H1 (cell line): ENCODE measurements around the gene BANF1. TPM values are rescaled to one million over a fixed set of nuclear protein-coding genes. Genes with fewer than 3 reads are reported as not detected.

ENCODE experiments used
- BCL11A ChIP-seq, 2 experiments: IDR thresholded peaks; one replicate each; pipeline ENCODE4 v1.6.1; 2011; ENCODE audit warnings: low read depth in 2 of 2, low read length in 2 of 2, mild to moderate bottlenecking in 2 of 2
- CHD2 ChIP-seq: IDR thresholded peaks from 2 replicates; pipeline ENCODE4 v1.6.1; 2012; ENCODE audit warnings: low read length, improper control_type of control experiment
- POLR2A ChIP-seq, 2 experiments: IDR thresholded peaks; 1 replicate in 1 of 2; 2 replicates in 1 of 2; pipeline ENCODE4 v1.6.1; 2011; ENCODE audit warnings: low read depth in 2 of 2, low read length in 2 of 2, mild to moderate bottlenecking in 2 of 2; ENCODE audit errors: control extremely low read depth in 1 of 2
- SIX5 ChIP-seq: IDR thresholded peaks from 2 replicates; pipeline ENCODE4 v1.6.1; 2011; ENCODE audit warnings: mild to moderate bottlenecking, low read depth, low read length
- polyA plus RNA-seq, 7 experiments: library from polyadenylated mRNA; depleted of rRNA in 3 of 7; stranded (reverse) in 5 of 7; unstranded in 2 of 7; fragments of >200 nt in 5 of 7; fragments of 200-250 nt in 2 of 7; gene quantifications; 1 replicate in 5 of 7; 2 replicates in 1 of 7; 4 replicates in 1 of 7; pipeline versions ENCODE4 v1.2.1 to v1.2.3, GENCODE V29; 2011 to 2013; ENCODE audit warnings: missing spikeins in 2 of 7, mixed read lengths in 2 of 7
- total RNA-seq: library from RNA; stranded (reverse); fragmentation: NEBNext Ultra II Directional; extraction: Animal tissue kit (Norgen Biotek cat#: 25700); gene quantifications from 2 replicates; pipeline ENCODE4 v1.2.1, GENCODE V29; 2021
- TF ChIP-seq, protein P1 (sequence below): IDR thresholded peaks from 2 replicates; pipeline ENCODE4 v1.6.1; 2011; ENCODE audit warnings: low read depth, mild to moderate bottlenecking, low read length; ENCODE audit not compliant: insufficient read depth

BANF1 gene
- total and polyA plus RNA-seq, 2 of the 8 experiments (the other 6 are each of a cell fraction or from before 2014, with no cell fraction given), result 330 to 467 TPM

DNA sequence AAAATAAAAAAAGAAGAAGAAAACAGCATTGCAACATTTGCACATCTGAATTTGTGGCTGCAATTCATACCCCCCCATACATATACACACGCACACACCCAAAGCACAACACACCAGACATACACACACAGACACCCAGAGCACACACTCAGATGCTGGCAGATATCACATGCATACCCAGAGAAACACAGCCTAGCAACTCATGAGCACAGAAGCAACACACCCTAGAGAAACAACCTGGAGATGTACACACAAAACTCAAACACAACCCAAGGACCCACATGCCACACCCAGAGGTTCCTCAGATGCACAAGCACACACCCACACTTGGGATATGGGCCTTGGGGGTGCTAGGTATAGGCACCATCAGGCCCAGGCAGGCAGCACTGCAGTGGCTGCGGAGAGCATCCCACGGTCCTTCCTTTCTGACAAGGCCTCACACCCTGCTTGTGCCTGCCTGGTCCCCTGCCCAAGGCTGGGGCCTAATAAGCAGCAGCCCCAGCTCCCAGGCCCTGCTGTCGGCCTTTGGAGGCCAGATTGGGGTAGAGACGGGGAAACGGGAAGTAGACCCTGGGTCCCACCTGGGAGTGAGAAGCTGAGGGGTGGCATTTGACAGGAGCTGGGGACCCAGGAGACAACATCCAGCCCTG, 12.6 kb downstream of the BANF1 start (continued):
- TF ChIP-seq, protein P1, sequence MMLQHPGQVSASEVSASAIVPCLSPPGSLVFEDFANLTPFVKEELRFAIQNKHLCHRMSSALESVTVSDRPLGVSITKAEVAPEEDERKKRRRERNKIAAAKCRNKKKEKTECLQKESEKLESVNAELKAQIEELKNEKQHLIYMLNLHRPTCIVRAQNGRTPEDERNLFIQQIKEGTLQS, result no peak
- TF ChIP-seq SIX5 (no peak), CHD2 (no peak), BCL11A (IDR thresholded peaks at IDR 0.05; ENCODE audit: low read depth in 2 of 2, low read length in 2 of 2) (no peak), POLR2A (IDR thresholded peaks at IDR 0.05; ENCODE audit: control extremely low read depth in 1 of 2, low read depth in 2 of 2, low read length in 2 of 2) (no peak)
